Activated T-cell treated with anti-CD3 and anti-CD28 coated beads, Interleukin-2, amount 50 U/mL, for 72 hours (primary cell): ENCODE measurements around the gene MEF2C. TPM values are rescaled to one million over a fixed set of nuclear protein-coding genes. Genes with fewer than 3 reads are reported as not detected.

Source experiments
- ATAC-seq, 2 donors: fragments of 150-1000 bp; cut with Tn5 transposase; replicated peaks in 1 of 2; 2 replicates each; pipeline ENCODE4 v1.10.0; 2021; ENCODE audit warnings: moderate library complexity in 2 of 2, mild to moderate bottlenecking in 1 of 2
- DNase-seq, 2 donors: peaks; one replicate each; pipeline ENCODE4 v3.0.0; 2021 to 2022; ENCODE audit warnings: mixed read lengths in 1 of 2
- H3K27ac Mint-ChIP-seq: one replicate; pipeline ENCODE4 v1.8.0; 2022; ENCODE audit warnings: mild to moderate bottlenecking, moderate library complexity, mixed read lengths
- H3K27me3 Mint-ChIP-seq: one replicate; pipeline ENCODE4 v1.8.0; 2022; ENCODE audit warnings: low read depth, mixed read lengths
- H3K36me3 Mint-ChIP-seq, 2 donors: one replicate each; pipeline ENCODE4 v1.8.0; 2022; ENCODE audit warnings: mixed read lengths in 2 of 2, mild to moderate bottlenecking in 1 of 2; ENCODE audit not compliant: insufficient read depth in 2 of 2
- H3K4me1 Mint-ChIP-seq: one replicate; pipeline ENCODE4 v1.8.0; 2022; ENCODE audit warnings: low read depth, mixed read lengths
- H3K4me3 Mint-ChIP-seq, 2 donors: one replicate each; pipeline ENCODE4 v1.8.0; 2022; ENCODE audit warnings: mild to moderate bottlenecking in 2 of 2, mixed read lengths in 2 of 2, moderate library complexity in 2 of 2
- H3K9me3 Mint-ChIP-seq, 2 donors: one replicate each; pipeline ENCODE4 v1.8.0; 2022; ENCODE audit warnings: mixed read lengths in 2 of 2
- total RNA-seq, 2 donors: library from RNA; stranded (reverse); gene quantifications; one replicate each; pipeline ENCODE4 v1.2.3, GENCODE V29; 2022

Gene MEF2C
- total RNA-seq, 2 donors from 2014 or later, result 0.53 to 0.83 TPM

- no peak overlapping the region for H3K27ac Mint-ChIP-seq
- no peaks in the 10 kb centered on the region for H3K9me3 Mint-ChIP-seq
- H3K4me1 Mint-ChIP-seq, result peaks cover 8% of the 10 kb centered on the region
- H3K27me3 Mint-ChIP-seq, result peaks cover 31% of the 10 kb centered on the region
- no peaks in the 10 kb centered on the region for H3K36me3 Mint-ChIP-seq
- ATAC-seq, result no peak
- DNase-seq, result no peak
- no peak overlapping the region for H3K4me3 Mint-ChIP-seq
Observed at GRCh38 chr5:88734983-88735382, 148.0 kb downstream of the MEF2C start.

GRCh38 chr5:88734191-88734640 lies 148.8 kb downstream of the MEF2C start:
- Mint-ChIP-seq H3K27me3 (peaks cover 31% of the 10 kb centered on the region), H3K4me1 (peaks cover 8% of the 10 kb centered on the region), H3K4me3 (peak overlapping the region in 1 of 2 donors; percentile 34), H3K36me3 (no peaks in the 10 kb centered on the region), H3K27ac (no peak overlapping the region), H3K9me3 (no peaks in the 10 kb centered on the region)
- DNase-seq (no peak), ATAC-seq (peak in 1 of 2 donors; percentile 45)

GRCh38 chr5:88732862-88733261 lies 150.1 kb downstream of the MEF2C start:
- DNase-seq (no peak), ATAC-seq (no peak)
- Mint-ChIP-seq H3K4me3 (no peak overlapping the region), H3K36me3 (no peaks in the 10 kb centered on the region), H3K27me3 (peaks cover 18% of the 10 kb centered on the region), H3K4me1 (peaks cover 8% of the 10 kb centered on the region), H3K27ac (no peak overlapping the region), H3K9me3 (no peaks in the 10 kb centered on the region)

GRCh38 chr5:88732181-88732633 lies 150.8 kb downstream of the MEF2C start:
- peak in 1 of 2 donors; percentile 2 for DNase-seq
- Mint-ChIP-seq H3K27ac (no peak overlapping the region), H3K4me3 (no peak overlapping the region), H3K4me1 (peaks cover 8% of the 10 kb centered on the region), H3K9me3 (no peaks in the 10 kb centered on the region), H3K27me3 (peaks cover 11% of the 10 kb centered on the region), H3K36me3 (no peaks in the 10 kb centered on the region)
- ATAC-seq, result no peak

- Mint-ChIP-seq H3K4me1 (peaks cover 8% of the 10 kb centered on the region), H3K9me3 (no peaks in the 10 kb centered on the region), H3K36me3 (no peaks in the 10 kb centered on the region), H3K27me3 (peaks cover 23% of the 10 kb centered on the region), H3K4me3 (no peak overlapping the region), H3K27ac (no peak overlapping the region)
- DNase-seq (no peak), ATAC-seq (no peak)
Observed at GRCh38 chr5:88729829-88730182, 153.2 kb downstream of the MEF2C start.

- Mint-ChIP-seq H3K4me1 (peaks cover 8% of the 10 kb centered on the region), H3K27ac (no peak overlapping the region), H3K27me3 (peaks cover 25% of the 10 kb centered on the region), H3K4me3 (no peak overlapping the region), H3K9me3 (no peaks in the 10 kb centered on the region), H3K36me3 (no peaks in the 10 kb centered on the region)
- ATAC-seq (peak; percentile 62 to 69), DNase-seq (peak; percentile 55 to 64)
Observed at GRCh38 chr5:88729084-88729828, 153.7 kb downstream of the MEF2C start.

- Mint-ChIP-seq H3K36me3 (no peaks in the 10 kb centered on the region), H3K4me1 (peaks cover 8% of the 10 kb centered on the region), H3K27ac (no peak overlapping the region), H3K27me3 (peaks cover 19% of the 10 kb centered on the region), H3K4me3 (no peak overlapping the region), H3K9me3 (no peaks in the 10 kb centered on the region)
- ATAC-seq (no peak), DNase-seq (no peak)
Observed at GRCh38 chr5:88727705-88728313, 155.2 kb downstream of the MEF2C start.

- H3K9me3 Mint-ChIP-seq, result no peaks in the 10 kb centered on the region
- H3K4me3 Mint-ChIP-seq, result no peak overlapping the region
- H3K27me3 Mint-ChIP-seq, result peaks cover 26% of the 10 kb centered on the region
- DNase-seq, result no peak
- no peak for ATAC-seq
- H3K36me3 Mint-ChIP-seq, result no peaks in the 10 kb centered on the region
- H3K27ac Mint-ChIP-seq, result no peak overlapping the region
- H3K4me1 Mint-ChIP-seq, result no peaks in the 10 kb centered on the region
Observed at GRCh38 chr5:88725454-88725853, 157.5 kb downstream of the MEF2C start.

- peaks cover 29% of the 10 kb centered on the region for H3K27me3 Mint-ChIP-seq
- no peak overlapping the region for H3K4me3 Mint-ChIP-seq
- DNase-seq, result no peak
- H3K36me3 Mint-ChIP-seq, result no peaks in the 10 kb centered on the region
- H3K4me1 Mint-ChIP-seq, result no peaks in the 10 kb centered on the region
- no peak overlapping the region for H3K27ac Mint-ChIP-seq
- no peaks in the 10 kb centered on the region for H3K9me3 Mint-ChIP-seq
- ATAC-seq, result no peak
Observed at GRCh38 chr5:88724201-88724600, 158.8 kb downstream of the MEF2C start.

- Mint-ChIP-seq H3K27ac (no peak overlapping the region), H3K4me3 (no peak overlapping the region), H3K9me3 (no peaks in the 10 kb centered on the region), H3K4me1 (no peaks in the 10 kb centered on the region), H3K36me3 (no peaks in the 10 kb centered on the region), H3K27me3 (peaks cover 43% of the 10 kb centered on the region)
- DNase-seq (no peak), ATAC-seq (no peak)
Observed at GRCh38 chr5:88722546-88723073, 160.4 kb downstream of the MEF2C start.

GRCh38 chr5:88719434-88719833 lies 163.6 kb downstream of the MEF2C start:
- no peaks in the 10 kb centered on the region for H3K36me3 Mint-ChIP-seq
- H3K27me3 Mint-ChIP-seq, result peaks cover 25% of the 10 kb centered on the region
- no peaks in the 10 kb centered on the region for H3K4me1 Mint-ChIP-seq
- H3K9me3 Mint-ChIP-seq, result no peaks in the 10 kb centered on the region
- DNase-seq, result no peak
- H3K4me3 Mint-ChIP-seq, result no peak overlapping the region
- H3K27ac Mint-ChIP-seq, result no peak overlapping the region
- ATAC-seq, result no peak

GRCh38 chr5:88718736-88719135 lies 164.2 kb downstream of the MEF2C start:
- Mint-ChIP-seq H3K9me3 (no peaks in the 10 kb centered on the region), H3K36me3 (no peaks in the 10 kb centered on the region), H3K4me3 (no peak overlapping the region), H3K27me3 (peaks cover 25% of the 10 kb centered on the region), H3K4me1 (no peaks in the 10 kb centered on the region), H3K27ac (no peak overlapping the region)
- ATAC-seq (no peak), DNase-seq (no peak)

GRCh38 chr5:88716101-88716500 lies 166.9 kb downstream of the MEF2C start:
- DNase-seq (no peak), ATAC-seq (no peak)
- Mint-ChIP-seq H3K36me3 (no peaks in the 10 kb centered on the region), H3K4me3 (no peak overlapping the region), H3K27me3 (peaks cover 17% of the 10 kb centered on the region), H3K9me3 (no peaks in the 10 kb centered on the region), H3K27ac (no peak overlapping the region), H3K4me1 (no peaks in the 10 kb centered on the region)
